ENCODE measurements around the gene CYP19A1. TPM values are rescaled to one million over a fixed set of nuclear protein-coding genes. Genes with fewer than 3 reads are reported as not detected.

CYP19A1 gene
- total and polyA plus RNA-seq, 2 of the 8 experiments (the other 6 are each of a cell fraction or from before 2014, with no cell fraction given), result not detected

- TF ChIP-seq RXRA (IDR thresholded peaks at IDR 0.05; ENCODE audit: insufficient read depth, low read depth, low read length), result no peak
- no peak for TF ChIP-seq POU5F1 (IDR thresholded peaks at IDR 0.05; ENCODE audit: low read depth, low read length)
- TF ChIP-seq, protein P1, sequence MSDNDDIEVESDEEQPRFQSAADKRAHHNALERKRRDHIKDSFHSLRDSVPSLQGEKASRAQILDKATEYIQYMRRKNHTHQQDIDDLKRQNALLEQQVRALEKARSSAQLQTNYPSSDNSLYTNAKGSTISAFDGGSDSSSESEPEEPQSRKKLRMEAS (IDR thresholded peaks at IDR 0.05), result no peak
- no peak for TF ChIP-seq USF2 (IDR thresholded peaks at IDR 0.05; ENCODE audit: low read length)
- no peak for TF ChIP-seq CBX5 (IDR thresholded peaks at IDR 0.05; ENCODE audit: low read depth, low read length)
- no peak for TF ChIP-seq HDAC6 (IDR thresholded peaks at IDR 0.05; ENCODE audit: low read depth, low read length)
- TF ChIP-seq, protein P2, sequence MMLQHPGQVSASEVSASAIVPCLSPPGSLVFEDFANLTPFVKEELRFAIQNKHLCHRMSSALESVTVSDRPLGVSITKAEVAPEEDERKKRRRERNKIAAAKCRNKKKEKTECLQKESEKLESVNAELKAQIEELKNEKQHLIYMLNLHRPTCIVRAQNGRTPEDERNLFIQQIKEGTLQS (IDR thresholded peaks at IDR 0.05; ENCODE audit: insufficient read depth, low read depth, low read length), result no peak
- no peak for TF ChIP-seq BCL11A (IDR thresholded peaks at IDR 0.05; ENCODE audit: low read depth in 2 of 2, low read length in 2 of 2)
- TF ChIP-seq SAP30 (IDR thresholded peaks at IDR 0.05; ENCODE audit: insufficient read depth, insufficient replicate concordance, low read length), result no peak
- H4K91ac ChIP-seq (replicated peaks; ENCODE audit: insufficient read length, low read length), result no peak overlapping the region
- H3K36me3 ChIP-seq (ENCODE audit: control insufficient read depth in 2 of 4, insufficient read depth in 4 of 4, low read length in 3 of 4), result no peaks in the 10 kb centered on the region; a peak in 1 of 8 replicates
- H3K79me1 ChIP-seq (ENCODE audit: low read depth, low read length), result no peaks in the 10 kb centered on the region
- no peak overlapping the region for H2BK20ac ChIP-seq (ENCODE audit: low read length)
- FAIRE-seq, result no peak
- no peak overlapping the region for H3K4me3 ChIP-seq (ENCODE audit: extremely low read depth in 1 of 4, insufficient read depth in 2 of 4, low read depth in 3 of 4, low read length in 4 of 4)
- H3K18ac ChIP-seq (ENCODE audit: extremely low read depth, low read length), result no peak overlapping the region
- H4K20me1 ChIP-seq (replicated peaks in 1 of 2; ENCODE audit: control insufficient read depth in 1 of 2, insufficient read depth in 2 of 2, low read length in 2 of 2), result no peaks in the 10 kb centered on the region
- no peak overlapping the region for H3K27ac ChIP-seq (ENCODE audit: low read depth, low read length)
- 84% methylated on average over 5 of the region's 5 CpGs; no CpG with 5 or more reads in 1 of the 2 experiments for WGBS, 2 experiments (ENCODE audit: extremely low coverage in 1 of 2, insufficient coverage in 1 of 2, insufficient read length in 1 of 2, insufficient replicate concordance in 2 of 2, low coverage in 1 of 2, low lambda C conversion rate in 2 of 2, missing lambda C conversion rate in 1 of 2)
- H3K4me2 ChIP-seq (ENCODE audit: insufficient read depth in 1 of 2, low read depth in 2 of 2, low read length in 2 of 2), result no peak overlapping the region
- POLR2A ChIA-PET (ENCODE audit: partially characterized antibody), result interaction anchor here (1.4 kb wide), 1 partner anchor 9 kb away, joined by 4 read pairs; no protein-coding TSS in a partner anchor
- H3K9ac ChIP-seq (replicated peaks in 1 of 4; ENCODE audit: extremely low read depth in 1 of 4, low read depth in 3 of 4, low read length in 3 of 4), result no peak overlapping the region
- H2AFZ ChIP-seq (ENCODE audit: low read length), result no peak overlapping the region
- H4K8ac ChIP-seq (ENCODE audit: extremely low read depth, insufficient read depth, low read length), result no peak overlapping the region
- H4K5ac ChIP-seq (ENCODE audit: insufficient read length, low read depth, low read length), result no peak overlapping the region
- H3K4me1 ChIP-seq (replicated peaks in 1 of 4; ENCODE audit: control insufficient read depth in 3 of 4, insufficient read depth in 4 of 4, low read length in 3 of 4), result no peaks in the 10 kb centered on the region
- H3K14ac ChIP-seq (ENCODE audit: insufficient read length), result no peak overlapping the region
- H3K79me2 ChIP-seq (ENCODE audit: control insufficient read depth in 1 of 2, insufficient read depth in 2 of 2, low read length in 2 of 2), result no peaks in the 10 kb centered on the region
- H3K56ac ChIP-seq (replicated peaks; ENCODE audit: insufficient read length, low read depth, low read length), result no peak overlapping the region
- no peak overlapping the region for H2BK5ac ChIP-seq (ENCODE audit: low read depth, low read length)
- H2BK12ac ChIP-seq (ENCODE audit: low read depth, low read length), result no peak overlapping the region
- peaks cover 0 to 5% (median 2%) of the 10 kb centered on the region in 4 experiments; a peak in 3 of 7 replicates for H3K27me3 ChIP-seq (replicated peaks in 1 of 4; ENCODE audit: control insufficient read depth in 3 of 4, extremely low read depth in 1 of 4, insufficient read depth in 3 of 4, low read length in 3 of 4)
- CTCF ChIA-PET (ENCODE audit: partially characterized antibody), result no interaction called here
- H2AK5ac ChIP-seq (ENCODE audit: low read depth, low read length), result no peak overlapping the region
- no peak overlapping the region for H2BK120ac ChIP-seq (replicated peaks; ENCODE audit: low read depth, low read length)
- H3K23ac ChIP-seq (ENCODE audit: insufficient read length), result no peak overlapping the region
- no peak overlapping the region for H3K4ac ChIP-seq (replicated peaks; ENCODE audit: insufficient read length, low read depth, low read length)
- H3K9me3 ChIP-seq (ENCODE audit: insufficient read depth in 2 of 2, low read depth in 1 of 2, low read length in 1 of 2), result no peaks in the 10 kb centered on the region
- no peak for DNase-seq (ENCODE audit: low read depth in 1 of 2, low spot score in 2 of 2)
- H2BK15ac ChIP-seq (ENCODE audit: low read length), result no peak overlapping the region
- no peaks in the 10 kb centered on the region for H3K23me2 ChIP-seq (ENCODE audit: low read depth, low read length)
Observed at GRCh38 chr15:51335087-51335486, 3.3 kb downstream of the CYP19A1 start.
